Panc1 (cell line): ENCODE measurements around the gene SGCG.

ENCODE experiments used
- CTCF ChIP-seq: fragments of 450-650 bp; IDR thresholded peaks from 2 replicates; pipeline ENCODE4 v1.5.1; 2017; ENCODE audit warnings: mild to moderate bottlenecking
- REST ChIP-seq, 2 experiments: IDR thresholded peaks; 2 replicates each; pipeline ENCODE4 v1.6.1; 2011 to 2012; ENCODE audit warnings: low read depth in 2 of 2, control low read depth in 1 of 2, low read length in 1 of 2, mild to moderate bottlenecking in 1 of 2, moderate library complexity in 1 of 2; ENCODE audit not compliant: insufficient read depth in 1 of 2

GRCh38 chr13:23330356-23330755 is 149.6 kb downstream of the SGCG start:
- TF ChIP-seq CTCF (no peak), REST (IDR thresholded peaks at IDR 0.05; ENCODE audit: insufficient read depth in 1 of 2, low read depth in 2 of 2, low read length in 1 of 2) (no peak)
